Measurements from ENCODE around the gene DNAJC21. TPM values are rescaled to one million over a fixed set of nuclear protein-coding genes. Genes with fewer than 3 reads are reported as not detected.

Gene DNAJC21
- total RNA-seq, 1 experiment from 2014 or later: 54.5 TPM

DNA sequence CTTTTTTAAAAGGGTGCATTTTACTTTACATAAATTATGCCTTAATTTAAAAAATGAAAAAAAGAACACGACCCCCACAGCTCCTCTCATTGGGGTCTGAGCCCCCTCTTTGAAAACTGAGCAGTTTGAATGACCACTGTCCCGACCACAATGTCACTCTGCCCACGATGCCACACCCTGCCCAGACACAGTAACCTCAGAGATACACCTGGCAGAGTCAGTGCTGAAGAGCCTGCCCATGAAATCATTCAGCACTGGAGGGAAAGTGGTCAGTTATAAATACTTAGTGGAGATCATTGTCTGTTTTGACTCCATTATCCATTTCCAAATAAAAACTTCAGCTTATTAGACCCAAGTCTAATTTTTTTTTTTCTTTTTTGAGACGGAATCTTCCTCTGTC, 49.3 kb downstream of the DNAJC21 start:
- intact Hi-C loops (cut with micrococcal nuclease; ENCODE audit: unreplicated experiment) (no loop called here), in situ Hi-C loops (cut with HindIII; ENCODE audit: low pct_unique_long_range_greater_than_20kb, low sequenced_read_pairs) (no loop called here)
- no peak overlapping the region for H3K27ac ChIP-seq (ENCODE audit: low read length)
- no peaks in the 10 kb centered on the region for H3K9me3 ChIP-seq (ENCODE audit: control insufficient read depth, insufficient read depth, low read depth, low read length)
- BruUV-seq (replicated peaks): no TSS peak
- H3K27me3 ChIP-seq (ENCODE audit: control insufficient read depth, insufficient read depth, low read length): peaks cover 2% of the 10 kb centered on the region; the same call in 1 of the 2 replicates
- H3K4me3 ChIP-seq (ENCODE audit: low read depth in 2 of 2, low read length in 2 of 2): no peak overlapping the region
- DNase-seq (ENCODE audit: low read depth, low spot score): no peak
- H3K4me1 ChIP-seq (ENCODE audit: control insufficient read depth, insufficient read depth, low read length): no peaks in the 10 kb centered on the region
- no peak for ATAC-seq
- CTCF ChIA-PET: no interaction called here
- no peaks in the 10 kb centered on the region for H3K36me3 ChIP-seq (ENCODE audit: control insufficient read depth, insufficient read depth, low read length)
- POLR2A ChIA-PET: no interaction called here
- TF ChIP-seq, protein P1, sequence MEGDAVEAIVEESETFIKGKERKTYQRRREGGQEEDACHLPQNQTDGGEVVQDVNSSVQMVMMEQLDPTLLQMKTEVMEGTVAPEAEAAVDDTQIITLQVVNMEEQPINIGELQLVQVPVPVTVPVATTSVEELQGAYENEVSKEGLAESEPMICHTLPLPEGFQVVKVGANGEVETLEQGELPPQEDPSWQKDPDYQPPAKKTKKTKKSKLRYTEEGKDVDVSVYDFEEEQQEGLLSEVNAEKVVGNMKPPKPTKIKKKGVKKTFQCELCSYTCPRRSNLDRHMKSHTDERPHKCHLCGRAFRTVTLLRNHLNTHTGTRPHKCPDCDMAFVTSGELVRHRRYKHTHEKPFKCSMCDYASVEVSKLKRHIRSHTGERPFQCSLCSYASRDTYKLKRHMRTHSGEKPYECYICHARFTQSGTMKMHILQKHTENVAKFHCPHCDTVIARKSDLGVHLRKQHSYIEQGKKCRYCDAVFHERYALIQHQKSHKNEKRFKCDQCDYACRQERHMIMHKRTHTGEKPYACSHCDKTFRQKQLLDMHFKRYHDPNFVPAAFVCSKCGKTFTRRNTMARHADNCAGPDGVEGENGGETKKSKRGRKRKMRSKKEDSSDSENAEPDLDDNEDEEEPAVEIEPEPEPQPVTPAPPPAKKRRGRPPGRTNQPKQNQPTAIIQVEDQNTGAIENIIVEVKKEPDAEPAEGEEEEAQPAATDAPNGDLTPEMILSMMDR (IDR thresholded peaks at IDR 0.05): no peak
- TF ChIP-seq POLR2AphosphoS5 (IDR thresholded peaks at IDR 0.05; ENCODE audit: low read depth, low read length) (no peak), TCF7L2 (IDR thresholded peaks at IDR 0.05; ENCODE audit: low read depth, low read length) (no peak), SIN3A (IDR thresholded peaks at IDR 0.05; ENCODE audit: borderline replicate concordance, insufficient read depth, low read depth, low read length) (no peak)
- TF ChIP-seq, protein P2, sequence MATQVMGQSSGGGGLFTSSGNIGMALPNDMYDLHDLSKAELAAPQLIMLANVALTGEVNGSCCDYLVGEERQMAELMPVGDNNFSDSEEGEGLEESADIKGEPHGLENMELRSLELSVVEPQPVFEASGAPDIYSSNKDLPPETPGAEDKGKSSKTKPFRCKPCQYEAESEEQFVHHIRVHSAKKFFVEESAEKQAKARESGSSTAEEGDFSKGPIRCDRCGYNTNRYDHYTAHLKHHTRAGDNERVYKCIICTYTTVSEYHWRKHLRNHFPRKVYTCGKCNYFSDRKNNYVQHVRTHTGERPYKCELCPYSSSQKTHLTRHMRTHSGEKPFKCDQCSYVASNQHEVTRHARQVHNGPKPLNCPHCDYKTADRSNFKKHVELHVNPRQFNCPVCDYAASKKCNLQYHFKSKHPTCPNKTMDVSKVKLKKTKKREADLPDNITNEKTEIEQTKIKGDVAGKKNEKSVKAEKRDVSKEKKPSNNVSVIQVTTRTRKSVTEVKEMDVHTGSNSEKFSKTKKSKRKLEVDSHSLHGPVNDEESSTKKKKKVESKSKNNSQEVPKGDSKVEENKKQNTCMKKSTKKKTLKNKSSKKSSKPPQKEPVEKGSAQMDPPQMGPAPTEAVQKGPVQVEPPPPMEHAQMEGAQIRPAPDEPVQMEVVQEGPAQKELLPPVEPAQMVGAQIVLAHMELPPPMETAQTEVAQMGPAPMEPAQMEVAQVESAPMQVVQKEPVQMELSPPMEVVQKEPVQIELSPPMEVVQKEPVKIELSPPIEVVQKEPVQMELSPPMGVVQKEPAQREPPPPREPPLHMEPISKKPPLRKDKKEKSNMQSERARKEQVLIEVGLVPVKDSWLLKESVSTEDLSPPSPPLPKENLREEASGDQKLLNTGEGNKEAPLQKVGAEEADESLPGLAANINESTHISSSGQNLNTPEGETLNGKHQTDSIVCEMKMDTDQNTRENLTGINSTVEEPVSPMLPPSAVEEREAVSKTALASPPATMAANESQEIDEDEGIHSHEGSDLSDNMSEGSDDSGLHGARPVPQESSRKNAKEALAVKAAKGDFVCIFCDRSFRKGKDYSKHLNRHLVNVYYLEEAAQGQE (IDR thresholded peaks at IDR 0.05; ENCODE audit: insufficient read depth in 1 of 2, low read depth in 2 of 2, low read length in 1 of 2): no peak

DNA sequence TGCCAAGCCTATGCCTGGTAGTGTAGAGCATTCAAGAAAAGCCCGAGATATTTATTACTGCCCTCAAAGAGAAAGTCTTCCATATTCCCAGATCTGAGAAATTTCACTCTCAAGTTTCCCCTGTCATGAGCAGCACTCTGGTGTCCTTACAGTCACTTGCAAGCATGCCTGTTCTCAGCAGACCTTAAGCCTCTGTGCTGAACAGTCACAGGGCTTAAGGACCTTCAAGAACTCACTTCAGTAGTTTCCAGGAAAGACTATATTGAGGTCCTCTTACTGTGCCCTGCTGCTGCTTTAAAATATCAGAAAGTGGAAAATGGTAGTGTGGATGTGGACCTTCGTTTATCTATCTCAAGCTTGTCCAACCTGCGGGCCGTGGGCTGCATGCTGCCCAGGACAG, 53.5 kb downstream of the DNAJC21 start:
- in situ Hi-C loops (cut with HindIII; ENCODE audit: low pct_unique_long_range_greater_than_20kb, low sequenced_read_pairs): no loop called here
- BruUV-seq (replicated peaks): no TSS peak
- no peak for TF ChIP-seq POLR2AphosphoS5 (IDR thresholded peaks at IDR 0.05; ENCODE audit: low read depth, low read length)
- TF ChIP-seq, protein P1 (IDR thresholded peaks at IDR 0.05): no peak
- TF ChIP-seq, protein P2 (IDR thresholded peaks at IDR 0.05; ENCODE audit: insufficient read depth in 1 of 2, low read depth in 2 of 2, low read length in 1 of 2): no peak
- no peak for TF ChIP-seq TCF7L2 (IDR thresholded peaks at IDR 0.05; ENCODE audit: low read depth, low read length)
- TF ChIP-seq SIN3A (IDR thresholded peaks at IDR 0.05; ENCODE audit: borderline replicate concordance, insufficient read depth, low read depth, low read length): no peak
- H3K9me3 ChIP-seq (ENCODE audit: control insufficient read depth, insufficient read depth, low read depth, low read length): peaks cover 6% of the 10 kb centered on the region; the same call in 1 of the 2 replicates
- H3K4me3 ChIP-seq (ENCODE audit: low read depth in 2 of 2, low read length in 2 of 2): no peak overlapping the region
- ChIA-PET CTCF (no interaction called here), POLR2A (no interaction called here)
- H3K36me3 ChIP-seq (ENCODE audit: control insufficient read depth, insufficient read depth, low read length): no peaks in the 10 kb centered on the region
- no peak overlapping the region for H3K27ac ChIP-seq (ENCODE audit: low read length)
- H3K27me3 ChIP-seq (ENCODE audit: control insufficient read depth, insufficient read depth, low read length): no peaks in the 10 kb centered on the region
- DNase-seq (ENCODE audit: low read depth, low spot score) (no peak), ATAC-seq (no peak)
- intact Hi-C loops (cut with micrococcal nuclease; ENCODE audit: unreplicated experiment): no loop called here
- H3K4me1 ChIP-seq (ENCODE audit: control insufficient read depth, insufficient read depth, low read length): no peaks in the 10 kb centered on the region
